Measurements from ENCODE around the gene SDK1.
A peak's percentile ranks its signal among the peaks of the same experiment; 100 is the strongest.

The SDK1 gene

DNA sequence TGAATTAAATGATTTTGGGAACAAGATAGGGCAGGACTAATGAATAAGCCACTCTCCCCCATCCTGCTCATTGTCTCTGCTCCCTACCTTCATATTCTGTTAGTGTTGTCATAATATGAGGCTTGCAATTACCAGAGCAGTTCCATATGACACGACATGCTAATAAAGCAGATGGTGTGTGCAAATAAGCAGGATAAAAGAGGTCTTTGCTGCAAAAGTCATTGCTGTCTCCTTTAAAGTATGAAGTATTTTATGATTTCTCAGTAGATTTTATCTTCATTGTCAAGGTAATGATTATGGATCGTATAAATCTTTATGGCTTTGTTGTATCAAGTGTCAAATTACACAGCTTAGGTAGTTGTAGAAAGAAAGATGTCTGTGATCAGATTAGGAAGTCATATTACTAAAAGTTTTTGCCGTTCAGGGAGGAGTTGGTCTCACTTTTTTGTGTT lies 114.8 kb downstream of the SDK1 start:
- DNase-seq (ENCODE audit: low spot score), result no peak

DNA sequence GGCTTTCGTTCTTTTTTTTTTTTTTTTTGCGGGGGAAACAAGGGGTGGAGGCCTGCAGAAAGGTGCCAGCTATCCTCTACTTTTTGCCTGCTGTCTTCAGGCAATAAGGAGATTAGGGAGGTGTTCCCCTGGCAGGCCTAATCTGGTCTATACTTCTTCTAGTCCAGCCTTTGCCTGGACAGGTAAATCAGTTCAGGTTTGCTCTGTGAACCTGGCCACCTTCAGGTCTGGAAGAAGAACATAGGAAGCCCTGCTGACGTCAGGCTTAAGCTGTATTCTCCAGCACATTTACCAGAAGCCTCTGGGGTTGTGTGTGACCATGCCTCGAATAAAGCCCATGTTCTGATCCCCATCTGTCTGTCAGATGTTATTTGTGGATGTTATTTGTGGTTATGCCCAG lies 115.4 kb downstream of the SDK1 start:
- no peak for DNase-seq (ENCODE audit: low spot score)

DNA sequence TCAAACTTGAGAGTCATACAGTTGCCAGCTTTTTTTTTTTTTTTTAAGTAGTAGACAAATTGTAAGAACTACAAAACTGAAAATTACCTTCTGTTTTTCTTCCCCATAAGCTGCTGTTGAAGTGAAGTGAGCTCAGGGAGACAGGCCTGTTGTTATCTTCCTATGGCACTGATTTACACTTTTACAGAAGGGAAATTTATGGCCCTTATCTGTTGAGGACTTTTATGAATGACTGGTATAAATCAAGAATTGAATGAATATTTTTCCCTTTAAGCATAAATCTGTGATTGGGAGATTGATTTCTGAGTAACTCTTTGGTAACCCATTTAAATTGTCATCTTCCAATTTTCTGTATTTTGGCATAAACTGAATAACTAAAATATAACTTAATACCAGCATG lies 124.0 kb downstream of the SDK1 start:
- no peak for DNase-seq (ENCODE audit: low spot score)

DNA sequence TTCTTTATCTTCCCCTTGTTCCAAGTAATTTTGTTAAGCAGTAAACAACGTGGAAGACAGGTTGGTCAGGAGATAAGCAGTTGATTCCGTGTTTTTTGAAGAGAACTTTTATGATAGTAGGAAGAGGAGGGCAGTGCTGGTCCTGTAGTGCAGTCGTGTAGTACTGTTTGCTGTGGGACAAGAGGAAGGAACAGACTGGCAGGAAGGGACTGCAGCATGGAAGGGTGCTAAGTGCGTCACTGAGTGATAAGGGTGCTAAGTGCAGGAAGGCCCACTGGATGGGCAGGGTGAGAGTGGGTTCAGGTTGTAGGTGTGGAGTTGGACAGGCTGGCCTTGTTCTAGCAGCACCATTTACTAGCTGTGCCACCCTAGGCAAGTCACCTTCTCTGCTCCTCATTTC lies 125.0 kb downstream of the SDK1 start:
- no peak for DNase-seq (ENCODE audit: low spot score)

DNA sequence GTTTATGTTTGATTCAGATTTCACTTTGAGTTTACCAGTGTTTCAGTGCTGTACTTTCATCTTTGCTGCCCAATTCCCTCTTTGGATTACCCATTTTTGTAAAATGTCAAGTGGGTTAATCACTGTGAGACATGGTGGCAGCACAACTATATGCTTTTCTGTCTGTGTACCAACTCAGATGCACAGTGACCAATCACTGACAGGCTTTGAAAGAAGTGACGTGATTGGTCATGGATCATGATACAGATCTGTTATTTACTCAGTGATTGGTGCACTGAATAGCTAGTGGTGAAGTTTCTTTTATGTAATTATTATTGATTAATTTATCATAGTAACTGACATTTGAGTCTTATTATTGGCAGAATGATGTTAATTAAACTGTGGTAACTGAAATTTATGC lies 126.9 kb downstream of the SDK1 start:
- DNase-seq (ENCODE audit: low spot score), result peak; percentile 40

DNA sequence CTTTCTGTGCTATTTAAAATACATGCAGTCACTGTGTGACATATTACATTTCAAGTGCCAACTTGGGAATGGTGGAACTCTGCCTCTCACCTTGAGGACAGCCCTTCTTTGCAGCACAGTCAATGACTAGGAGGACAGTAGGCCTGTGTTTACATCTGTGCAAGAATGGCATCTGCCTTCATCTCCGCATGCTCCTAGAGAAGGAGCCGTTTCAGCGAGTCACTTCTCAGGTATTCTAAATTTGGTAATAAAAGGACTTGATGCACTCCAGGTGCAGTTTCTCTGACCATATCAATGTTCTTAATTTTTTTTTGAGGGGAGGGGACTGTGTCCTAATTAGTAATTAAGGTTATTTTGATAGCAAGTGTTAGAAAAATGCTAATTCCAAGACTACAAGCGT lies 128.9 kb downstream of the SDK1 start:
- no peak for DNase-seq (ENCODE audit: low spot score)

DNA sequence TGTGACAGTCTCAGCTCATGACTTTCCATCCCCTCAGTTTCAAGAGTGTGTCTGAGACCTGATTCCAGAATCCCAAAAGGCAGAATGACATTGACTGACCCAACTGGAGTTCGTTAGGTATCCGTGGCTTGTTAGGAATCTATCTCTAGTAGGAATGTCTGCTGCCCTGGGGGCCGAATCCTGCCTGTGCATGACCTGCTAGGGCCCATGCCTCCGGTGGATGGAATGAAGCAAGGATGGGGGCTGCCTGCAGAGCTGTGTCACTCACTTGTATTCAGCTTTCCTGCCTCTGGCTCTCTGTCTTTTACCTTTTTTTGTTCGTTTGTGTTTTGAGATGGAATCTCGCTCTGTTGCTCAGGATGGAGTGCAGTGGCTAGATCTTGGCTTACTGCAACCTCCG lies 129.5 kb downstream of the SDK1 start:
- DNase-seq (ENCODE audit: low spot score), result no peak

DNA sequence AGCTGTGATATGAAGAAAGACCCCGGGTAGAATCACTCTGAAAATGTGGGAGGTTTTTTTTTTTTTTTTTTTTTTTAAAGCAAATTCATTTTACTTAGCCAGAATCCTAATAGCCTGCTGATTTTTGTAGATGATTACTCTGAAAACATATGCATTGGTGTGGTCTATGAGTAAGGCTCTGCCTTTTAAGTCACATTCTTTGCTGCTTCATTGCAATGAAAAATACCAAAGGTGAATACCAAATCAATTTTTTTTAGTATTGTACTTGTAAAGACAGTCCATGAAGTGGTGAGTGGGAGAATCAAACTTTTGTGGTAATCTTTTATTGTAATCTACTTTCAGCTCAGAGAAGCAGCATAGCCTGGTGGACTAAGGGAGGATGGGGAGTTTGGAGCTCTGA lies 130.3 kb downstream of the SDK1 start:
- no peak for DNase-seq (ENCODE audit: low spot score)

DNA sequence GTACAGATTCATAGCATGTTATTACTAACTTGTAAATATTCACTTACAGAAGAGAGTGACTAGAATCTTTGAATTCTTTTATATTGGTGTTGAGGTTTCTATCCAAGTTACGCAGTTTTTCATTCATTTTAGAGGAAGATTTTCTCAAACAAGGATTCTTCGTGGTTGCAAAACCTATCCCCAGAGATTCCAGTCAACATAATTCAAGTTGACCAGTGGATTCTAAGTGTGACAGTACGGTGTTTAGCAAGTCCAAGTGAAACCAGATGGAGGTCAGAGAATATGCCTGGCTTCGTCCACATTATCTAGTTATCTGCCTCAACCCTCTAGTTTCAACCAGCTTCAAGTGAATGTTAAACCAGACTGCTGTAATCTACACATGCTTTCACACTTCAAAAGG lies 131.9 kb downstream of the SDK1 start:
- no peak for DNase-seq (ENCODE audit: low spot score)

DNA sequence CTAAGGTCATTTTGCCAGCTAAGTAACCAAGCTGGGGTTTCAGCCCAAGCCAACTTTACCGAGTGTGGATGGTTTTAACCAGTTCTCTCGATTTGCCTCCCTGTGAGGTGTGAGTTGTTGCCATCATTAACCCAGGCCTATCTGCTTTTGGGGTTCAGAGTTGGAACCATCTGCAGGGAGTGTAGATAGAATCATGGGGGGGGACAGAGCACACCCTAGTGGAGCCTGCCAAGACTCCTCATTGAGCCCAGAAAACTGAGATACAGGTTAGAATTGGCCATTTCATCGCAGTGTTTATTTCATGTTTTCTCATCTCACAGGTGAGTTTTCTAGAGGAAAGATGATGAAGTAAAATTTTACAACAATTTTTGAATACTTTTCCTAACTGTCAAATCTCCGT lies 133.6 kb downstream of the SDK1 start:
- peak; percentile 9 for DNase-seq (ENCODE audit: low spot score)

DNA sequence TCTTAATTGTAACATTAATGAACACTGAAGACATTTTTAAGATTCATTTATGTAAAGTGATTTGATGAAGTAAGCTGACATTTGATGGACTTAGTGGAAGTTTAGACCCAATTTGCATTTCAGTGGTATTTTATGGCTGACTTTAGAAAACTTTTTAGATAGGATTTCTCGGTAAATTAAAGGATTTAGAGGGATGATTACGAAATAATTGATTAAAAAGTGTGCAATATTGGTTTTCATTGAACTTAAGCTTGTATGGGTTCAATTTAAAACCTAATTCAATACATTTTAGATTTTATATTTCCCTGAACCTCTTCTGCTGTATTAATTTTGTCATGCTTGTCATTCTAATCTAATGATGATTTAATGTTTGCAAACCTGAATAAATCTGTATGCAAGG lies 135.1 kb downstream of the SDK1 start:
- DNase-seq (ENCODE audit: low spot score), result no peak

DNA sequence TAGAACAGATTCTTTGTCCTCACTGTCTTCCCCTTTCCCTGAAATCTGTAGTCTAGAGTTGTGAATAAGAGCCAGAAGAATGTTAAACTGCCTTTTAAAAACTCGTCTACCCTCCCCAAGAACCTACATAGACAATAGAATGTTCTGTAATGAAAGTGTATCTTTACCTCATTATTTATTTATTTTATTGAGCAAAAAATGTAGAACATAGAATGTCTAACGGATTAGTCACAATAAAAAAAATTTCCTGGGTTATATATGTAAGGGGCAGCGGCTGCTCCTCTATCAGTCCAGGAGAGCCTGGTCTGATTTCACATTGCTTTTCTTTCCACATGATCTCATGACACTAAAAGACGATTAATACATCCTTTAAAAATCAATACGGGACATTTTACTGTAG lies 135.7 kb downstream of the SDK1 start:
- no peak for DNase-seq (ENCODE audit: low spot score)

DNA sequence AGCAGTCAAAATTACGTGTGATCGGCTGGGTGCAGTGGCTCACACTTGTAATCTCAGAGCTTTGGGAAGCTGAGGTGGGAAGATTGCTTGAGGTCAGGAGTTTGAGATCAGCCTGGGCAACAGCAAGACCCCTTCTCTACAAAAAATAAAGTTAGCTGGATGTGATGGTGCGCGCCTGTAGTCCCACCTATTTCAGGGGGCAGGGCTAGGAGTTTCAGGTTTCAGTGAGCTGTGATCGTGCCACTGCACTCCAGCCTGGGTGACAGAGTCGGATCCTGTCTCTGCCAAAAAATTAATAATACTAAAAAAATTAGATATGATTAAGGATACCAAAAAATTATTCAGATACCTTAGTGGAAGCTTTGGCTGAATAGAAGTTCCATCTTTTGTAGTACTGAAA lies 136.4 kb downstream of the SDK1 start:
- DNase-seq (ENCODE audit: low spot score), result no peak

DNA sequence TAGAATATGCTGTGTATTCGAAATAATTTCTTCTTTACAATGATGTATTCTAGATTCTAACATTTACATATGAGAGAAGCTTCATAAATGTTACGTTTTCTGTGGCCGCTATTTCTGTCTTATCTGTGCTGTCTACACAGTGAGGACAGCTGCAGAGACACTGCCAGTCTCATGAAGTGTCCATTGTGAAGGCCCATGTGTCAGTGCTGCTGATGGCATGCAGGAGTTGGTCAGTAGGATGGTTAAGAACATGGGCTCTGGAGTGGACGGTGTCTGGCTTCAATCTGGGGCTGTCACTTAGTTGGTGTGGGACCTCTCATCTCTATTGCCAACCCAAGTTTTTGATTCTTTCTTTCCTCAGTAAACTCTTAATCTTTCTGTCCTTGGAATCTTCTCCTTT lies 137.3 kb downstream of the SDK1 start:
- no peak for DNase-seq (ENCODE audit: low spot score)

DNA sequence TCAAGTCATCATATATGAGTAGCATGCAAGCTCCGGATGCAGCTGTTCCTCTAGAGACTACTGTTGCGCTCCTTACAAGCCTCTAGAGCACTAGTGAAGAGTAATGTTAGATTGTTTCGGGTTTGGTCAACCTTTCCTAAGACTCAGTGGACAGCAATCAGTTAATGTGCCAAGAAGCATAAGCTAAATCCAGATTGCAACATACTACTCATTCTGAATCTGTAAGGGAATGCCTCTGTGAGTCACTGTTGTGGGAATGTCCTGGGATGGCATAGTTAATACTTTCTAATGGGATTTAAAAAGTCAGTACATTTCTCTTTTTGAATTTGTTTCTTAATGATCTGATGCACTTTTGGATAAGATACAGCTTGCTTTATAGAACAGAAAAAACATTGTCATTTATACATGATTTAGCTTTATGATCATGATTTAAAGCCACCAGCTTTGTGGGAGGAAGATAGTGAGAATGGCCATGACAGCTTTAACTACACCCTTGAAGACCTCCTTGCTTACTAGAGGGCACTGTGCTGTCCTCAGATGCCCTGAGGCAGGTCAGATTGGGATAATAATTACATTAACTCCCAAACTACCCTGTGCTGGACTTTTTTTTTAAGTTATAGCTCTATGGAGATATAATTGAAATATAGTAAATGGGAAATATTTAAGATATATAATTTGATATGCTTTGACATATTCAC lies 138.4 kb downstream of the SDK1 start:
- no peak for DNase-seq (ENCODE audit: low spot score)

DNA sequence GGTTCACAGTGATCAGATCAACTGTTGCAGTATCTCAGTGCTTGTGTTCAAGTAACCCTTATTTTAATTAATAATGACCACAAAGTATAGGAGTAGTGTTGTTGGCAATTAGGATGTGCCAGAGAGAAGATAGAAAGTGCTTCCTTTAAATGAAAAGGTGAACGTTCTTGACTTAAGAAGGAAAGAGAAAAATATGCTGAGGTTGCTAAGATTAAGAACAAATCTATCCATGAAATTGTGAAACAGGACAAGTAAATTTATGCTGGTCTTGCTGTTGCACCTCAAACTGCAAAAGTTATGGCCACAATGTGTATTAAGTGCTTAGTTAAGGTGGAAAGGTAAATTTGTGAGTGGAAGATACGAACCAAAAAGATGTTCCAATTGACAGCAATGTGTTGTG lies 139.5 kb downstream of the SDK1 start:
- no peak for DNase-seq (ENCODE audit: low spot score)

DNA sequence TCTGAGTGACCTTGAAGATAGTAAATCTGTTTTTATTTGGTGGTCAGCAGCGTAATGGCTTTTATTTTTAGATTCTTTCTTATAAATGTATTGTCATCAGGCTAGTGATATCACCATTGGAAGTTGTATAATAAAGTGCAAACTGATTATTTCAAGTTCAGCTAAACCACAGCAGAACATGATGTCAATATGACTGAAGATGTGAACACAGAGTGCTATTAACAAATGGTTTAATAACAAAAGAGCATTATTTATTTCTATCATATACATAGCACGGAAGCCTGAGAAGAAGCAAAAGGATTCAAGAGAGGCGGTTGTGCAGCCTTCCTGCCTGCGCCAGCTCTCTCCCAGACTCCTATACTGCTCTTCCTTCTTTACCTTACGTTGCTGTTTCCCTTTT lies 142.7 kb downstream of the SDK1 start:
- DNase-seq (ENCODE audit: low spot score), result no peak

DNA sequence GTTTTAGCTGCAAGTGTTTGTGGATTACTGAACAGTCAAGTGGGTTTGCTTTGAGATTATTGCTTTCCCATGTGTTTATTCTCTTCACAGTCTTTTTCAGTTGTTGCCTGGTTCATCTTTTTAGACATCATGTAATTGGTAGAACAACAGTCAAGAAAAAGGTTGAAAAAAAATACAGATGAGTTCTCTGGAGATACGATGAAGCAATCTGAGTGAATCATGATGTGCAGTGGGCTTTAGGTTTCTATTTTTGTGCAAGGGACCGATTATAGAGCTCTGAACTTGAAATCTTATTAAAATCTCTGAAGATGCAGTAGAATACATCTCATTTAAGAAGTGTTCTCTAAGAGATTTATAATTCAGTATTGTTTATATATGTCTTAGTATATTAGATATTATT lies 145.7 kb downstream of the SDK1 start:
- no peak for DNase-seq (ENCODE audit: low spot score)

DNA sequence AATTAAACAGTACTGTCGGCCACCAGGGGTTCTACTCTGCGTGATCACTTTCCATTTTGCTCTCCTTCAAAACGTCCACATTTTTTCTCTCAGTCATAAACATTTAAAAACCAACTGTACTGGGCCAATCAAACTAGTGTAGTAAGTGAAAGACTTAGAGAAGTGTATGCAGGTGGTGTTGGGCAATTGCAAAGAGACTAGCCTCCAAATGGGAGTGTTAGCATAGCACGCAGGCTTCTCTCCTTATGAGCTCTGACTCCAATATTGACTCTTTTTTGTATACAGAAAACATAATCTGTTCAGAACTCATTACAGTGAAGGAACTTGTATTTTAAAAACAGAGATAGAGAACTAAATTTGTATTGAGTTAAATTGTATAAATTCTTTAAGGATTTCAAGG lies 150.6 kb downstream of the SDK1 start:
- DNase-seq (ENCODE audit: low spot score), result no peak

DNA sequence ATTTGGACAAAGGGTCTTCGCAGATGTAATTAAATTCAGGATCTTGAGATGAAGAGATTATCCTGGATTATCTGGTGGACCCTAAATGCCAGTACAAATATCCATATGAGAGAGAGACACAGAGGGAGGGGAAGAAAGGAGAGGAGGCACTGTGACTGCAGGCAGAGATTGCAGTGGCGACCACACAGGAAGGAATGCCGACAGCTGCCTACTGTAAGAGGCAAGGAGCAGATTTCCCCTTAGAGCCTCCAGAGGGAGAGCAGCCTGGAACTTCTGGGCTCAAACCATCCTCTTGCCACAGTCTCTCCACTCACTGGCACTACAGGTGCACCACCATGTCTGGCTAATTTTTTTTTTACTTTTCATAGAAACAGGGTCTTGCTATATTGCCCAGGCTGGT lies 152.3 kb downstream of the SDK1 start:
- DNase-seq (ENCODE audit: low spot score), result no peak

DNA sequence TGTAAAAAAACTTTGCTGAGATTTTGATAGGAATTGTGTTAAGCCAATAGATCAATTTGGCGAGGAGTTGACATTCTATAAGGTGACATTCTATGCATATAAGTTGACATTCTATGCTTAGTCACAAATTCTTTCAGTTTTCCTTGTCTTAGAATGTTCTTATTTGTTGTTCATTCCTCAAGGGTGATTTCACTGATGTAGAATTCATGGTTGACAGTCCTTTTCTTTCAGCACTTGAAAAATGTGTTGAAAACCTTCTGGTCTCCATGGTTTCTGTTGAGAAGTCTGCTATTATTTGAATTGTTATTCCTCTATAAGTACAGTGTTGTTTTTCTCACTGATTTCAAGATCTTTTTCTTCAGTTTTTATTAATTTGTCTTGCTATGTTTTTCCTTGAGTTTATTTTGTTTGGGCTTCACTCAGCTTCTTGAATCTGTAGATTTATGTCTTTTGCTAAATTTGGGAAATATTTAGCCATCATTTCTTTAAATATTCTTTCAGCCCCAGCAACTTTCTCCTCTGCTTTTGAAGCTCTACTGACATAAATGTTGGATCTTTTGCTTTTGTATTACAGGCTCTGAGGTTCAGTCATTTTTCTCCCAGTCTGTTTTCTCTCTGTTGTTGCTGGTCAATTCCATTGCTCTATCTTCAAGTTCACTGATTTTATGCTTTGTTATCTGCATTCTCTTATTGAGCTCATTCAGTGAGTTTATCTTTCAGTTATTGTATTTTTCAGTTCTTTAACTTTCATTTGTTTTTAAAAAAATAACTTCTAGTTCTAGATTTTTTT lies 154.9 kb downstream of the SDK1 start:
- DNase-seq (ENCODE audit: low spot score), result no peak

DNA sequence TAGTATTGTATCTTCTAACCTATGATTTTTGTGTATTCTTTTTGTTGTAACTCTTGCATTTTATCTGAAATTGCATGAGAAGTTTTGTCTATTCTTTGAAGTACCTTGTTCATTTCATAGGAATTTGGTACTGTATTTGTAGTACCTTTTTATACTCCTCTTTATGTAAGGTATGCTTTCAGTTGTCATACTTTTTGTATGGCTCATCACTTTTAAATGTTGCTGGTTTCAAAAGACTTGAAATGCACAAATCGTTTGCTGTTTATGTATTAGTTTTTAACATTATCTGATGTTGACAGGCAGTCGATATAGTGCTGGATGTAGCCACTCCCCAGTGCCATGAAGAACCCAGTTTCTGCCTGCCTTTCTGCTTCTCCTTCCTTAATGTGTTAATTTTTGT lies 158.1 kb downstream of the SDK1 start:
- no peak for DNase-seq (ENCODE audit: low spot score)

DNA sequence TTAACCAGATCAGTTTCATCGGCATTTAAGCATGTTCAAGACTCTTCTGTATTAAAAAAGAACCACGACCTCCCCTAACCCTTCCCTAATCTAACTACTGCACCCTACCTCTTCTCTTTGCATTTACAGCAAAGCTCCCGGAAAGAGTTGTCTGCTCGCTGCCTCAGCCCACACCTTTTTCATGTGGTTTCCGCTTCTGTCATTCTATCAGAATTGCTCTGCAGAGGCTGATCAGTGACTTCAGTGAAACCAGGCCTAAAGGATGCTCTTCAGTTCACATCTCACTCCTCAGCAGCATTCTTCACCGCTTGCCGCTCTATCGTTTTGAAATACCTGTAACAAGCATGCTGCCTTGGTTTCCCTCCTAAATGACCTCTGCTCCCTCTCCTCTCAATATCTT lies 160.9 kb downstream of the SDK1 start:
- no peak for DNase-seq (ENCODE audit: low spot score)

DNA sequence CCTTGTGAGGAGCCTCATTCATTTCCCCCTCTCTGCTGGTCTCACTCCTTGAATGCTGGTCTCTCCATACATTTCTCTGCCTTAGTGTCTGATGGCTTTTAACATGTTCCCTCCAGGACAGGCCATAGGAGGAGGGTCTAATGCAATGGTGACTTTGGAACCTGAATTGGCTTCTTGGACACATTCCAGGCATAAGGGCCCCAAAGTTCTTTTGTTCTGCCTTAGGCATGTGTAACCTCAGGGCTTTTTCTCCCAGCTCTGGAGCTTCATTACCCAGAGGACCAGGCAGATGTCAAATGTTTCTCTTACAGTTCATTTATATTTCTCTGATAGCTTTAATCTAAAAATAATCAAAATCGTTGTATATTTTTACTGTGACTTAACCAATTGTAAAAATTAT lies 162.6 kb downstream of the SDK1 start:
- DNase-seq (ENCODE audit: low spot score), result no peak

Data from germinal center (tissue), 1 donor.